ENCODE measurements around the gene BRAT1.
"Not testable (repeated sequence)": the region's sequence is repeated elsewhere in the genome, so short reads cannot be mapped to it uniquely, and the experiment has no call there.

BRAT1 gene

GRCh38 chr7:2535872-2536627, 19.3 kb downstream of the BRAT1 start:
- not testable (repeated sequence) for DNase-seq

GRCh38 chr7:2534214-2534613, 21.1 kb downstream of the BRAT1 start:
- DNase-seq = not testable (repeated sequence)

GRCh38 chr7:2533566-2533965, 21.8 kb downstream of the BRAT1 start:
- not testable (repeated sequence) for DNase-seq

- DNase-seq = not testable (repeated sequence)
Observed at GRCh38 chr7:2532816-2533215, 22.5 kb downstream of the BRAT1 start.

GRCh38 chr7:2532199-2532772, 23.0 kb downstream of the BRAT1 start:
- not testable (repeated sequence) for DNase-seq

GRCh38 chr7:2531796-2532110, 23.6 kb downstream of the BRAT1 start:
- DNase-seq = not testable (repeated sequence)

- not testable (repeated sequence) for DNase-seq
Observed at GRCh38 chr7:2530994-2531795, 24.1 kb downstream of the BRAT1 start.

GRCh38 chr7:2530071-2530987, 25.0 kb downstream of the BRAT1 start:
- DNase-seq = peak; percentile 81 to 84

- peak; percentile 68 to 78 for DNase-seq
Observed at GRCh38 chr7:2529161-2530070, 25.9 kb downstream of the BRAT1 start.

- DNase-seq = no peak
Observed at GRCh38 chr7:2528481-2529095, 26.7 kb downstream of the BRAT1 start.

GRCh38 chr7:2527505-2528467, 27.5 kb downstream of the BRAT1 start:
- peak; percentile 62 for DNase-seq

GRCh38 chr7:2526659-2527504, 28.4 kb downstream of the BRAT1 start:
- no peak for DNase-seq

GRCh38 chr7:2525658-2526630, 29.4 kb downstream of the BRAT1 start:
- no peak for DNase-seq

GRCh38 chr7:2524808-2525657, 30.3 kb downstream of the BRAT1 start:
- DNase-seq = no peak

- no peak for DNase-seq
Observed at GRCh38 chr7:2523941-2524807, 31.1 kb downstream of the BRAT1 start.

GRCh38 chr7:2523461-2523936, 31.8 kb downstream of the BRAT1 start:
- DNase-seq = no peak

All from activated T-cell treated with anti-CD3 and anti-CD28 coated beads, Interleukin-2, amount 50 U/mL, for 48 hours (primary cell).